ENCODE results near the gene FHIT.
"Not testable (repeated sequence)": the region's sequence is repeated elsewhere in the genome, so short reads cannot be mapped to it uniquely, and the experiment has no call there.

Gene FHIT

DNA sequence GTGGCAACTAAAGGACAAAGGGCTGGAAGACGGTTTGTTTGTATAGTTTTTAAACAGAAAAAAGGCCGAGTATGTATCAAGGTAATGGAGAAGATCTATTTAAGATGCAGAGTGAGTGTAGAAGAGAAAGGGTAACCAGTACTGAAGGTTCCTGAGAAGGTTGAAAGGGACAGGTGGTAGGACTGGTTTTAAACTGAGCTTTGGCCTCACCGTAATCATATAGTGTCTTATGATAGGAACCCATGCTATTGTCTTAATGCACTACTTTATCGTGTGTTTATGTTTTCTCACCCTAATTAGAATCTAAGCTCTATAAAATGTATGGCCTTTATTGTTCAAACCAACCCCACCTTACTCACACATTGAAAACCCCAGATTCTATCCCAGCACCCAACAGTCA, 32.7 kb downstream of the FHIT start:
- H3K4ac ChIP-seq (ENCODE audit: low read depth, low read length), result no peak overlapping the region
- no peak overlapping the region for H2AK5ac ChIP-seq (ENCODE audit: low read length)
- no peak overlapping the region for H3K23ac ChIP-seq (ENCODE audit: low read length)
- H4K8ac ChIP-seq (ENCODE audit: low read depth, low read length), result no peak overlapping the region
- DNase-seq, result no peak
- H3K56ac ChIP-seq (ENCODE audit: low read length), result no peak overlapping the region
- H4K5ac ChIP-seq (ENCODE audit: low read length), result no peak overlapping the region
- H3K79me2 ChIP-seq (ENCODE audit: control insufficient read depth, insufficient read depth, low read length), result no peaks in the 10 kb centered on the region
- no peak overlapping the region for H2BK5ac ChIP-seq (ENCODE audit: low read length)
- no peaks in the 10 kb centered on the region for H3K4me1 ChIP-seq (ENCODE audit: control insufficient read depth, low read depth, low read length)
- no peak overlapping the region for H3K4me3 ChIP-seq (ENCODE audit: low read length)
- no CpG with 5 or more reads among the region's 4 CpGs for WGBS (ENCODE audit: extremely low coverage, insufficient coverage, low lambda C conversion rate)
- no peak overlapping the region for H3K18ac ChIP-seq (ENCODE audit: low read length)
- no peaks in the 10 kb centered on the region for H3K79me1 ChIP-seq (ENCODE audit: low read length)
- no peak overlapping the region for H2BK15ac ChIP-seq (replicated peaks; ENCODE audit: low read depth)
- no peak overlapping the region for H3K9ac ChIP-seq (ENCODE audit: low read length)
- H2BK120ac ChIP-seq (ENCODE audit: low read depth, low read length), result no peak overlapping the region
- H3K4me2 ChIP-seq (ENCODE audit: low read length), result no peak overlapping the region
- no peak overlapping the region for H3K27ac ChIP-seq (ENCODE audit: low read depth, low read length)
- no peaks in the 10 kb centered on the region for H3K27me3 ChIP-seq (ENCODE audit: insufficient read depth, low read length, poor library complexity)
- no peaks in the 10 kb centered on the region for H3K36me3 ChIP-seq (ENCODE audit: control insufficient read depth, insufficient read depth, low read length)

DNA sequence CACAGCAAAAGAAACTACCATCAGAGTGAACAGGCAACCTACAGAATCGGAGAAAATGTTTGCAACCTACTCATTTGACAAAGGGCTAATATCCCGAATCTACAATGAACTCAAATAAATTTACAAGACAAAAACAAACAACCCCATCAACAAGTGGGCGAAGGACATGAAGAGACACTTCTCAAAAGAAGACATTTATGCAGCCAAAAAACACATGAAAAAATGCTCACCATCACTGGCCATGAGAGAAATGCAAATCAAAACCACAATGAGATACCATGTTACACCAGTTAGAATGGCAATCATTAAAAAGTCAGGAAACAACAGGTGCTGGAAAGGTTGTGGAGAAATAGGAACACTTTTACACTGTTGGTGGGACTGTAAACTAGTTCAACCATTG, 35.1 kb downstream of the FHIT start:
- not testable (repeated sequence) for H2BK15ac ChIP-seq (replicated peaks; ENCODE audit: low read depth); H3K4me3 ChIP-seq (ENCODE audit: low read length); H4K5ac ChIP-seq (ENCODE audit: low read length); H2AK5ac ChIP-seq (ENCODE audit: low read length); H2BK120ac ChIP-seq (ENCODE audit: low read depth, low read length); H3K27ac ChIP-seq (ENCODE audit: low read depth, low read length); H3K4me2 ChIP-seq (ENCODE audit: low read length); H3K27me3 ChIP-seq (ENCODE audit: insufficient read depth, low read length, poor library complexity); H3K9ac ChIP-seq (ENCODE audit: low read length); H3K36me3 ChIP-seq (ENCODE audit: control insufficient read depth, insufficient read depth, low read length); H3K4ac ChIP-seq (ENCODE audit: low read depth, low read length); H3K79me2 ChIP-seq (ENCODE audit: control insufficient read depth, insufficient read depth, low read length); H4K8ac ChIP-seq (ENCODE audit: low read depth, low read length); H2BK5ac ChIP-seq (ENCODE audit: low read length); H3K56ac ChIP-seq (ENCODE audit: low read length); DNase-seq; H3K18ac ChIP-seq (ENCODE audit: low read length); H3K4me1 ChIP-seq (ENCODE audit: control insufficient read depth, low read depth, low read length); H3K79me1 ChIP-seq (ENCODE audit: low read length); H3K23ac ChIP-seq (ENCODE audit: low read length)
- WGBS (ENCODE audit: extremely low coverage, insufficient coverage, low lambda C conversion rate), result no CpG with 5 or more reads among the region's 3 CpGs

- Histone ChIP-seq H3K4ac (ENCODE audit: low read depth, low read length) (no peak overlapping the region), H3K23ac (ENCODE audit: low read length) (no peak overlapping the region), H3K4me2 (ENCODE audit: low read length) (no peak overlapping the region), H3K36me3 (ENCODE audit: control insufficient read depth, insufficient read depth, low read length) (no peaks in the 10 kb centered on the region), H3K9ac (ENCODE audit: low read length) (no peak overlapping the region), H3K79me2 (ENCODE audit: control insufficient read depth, insufficient read depth, low read length) (no peaks in the 10 kb centered on the region), H2BK15ac (replicated peaks; ENCODE audit: low read depth) (no peak overlapping the region), H2BK120ac (ENCODE audit: low read depth, low read length) (no peak overlapping the region), H3K56ac (ENCODE audit: low read length) (no peak overlapping the region), H2AK5ac (ENCODE audit: low read length) (no peak overlapping the region), H3K27me3 (ENCODE audit: insufficient read depth, low read length, poor library complexity) (no peaks in the 10 kb centered on the region), H2BK5ac (ENCODE audit: low read length) (no peak overlapping the region), H3K27ac (ENCODE audit: low read depth, low read length) (no peak overlapping the region), H4K5ac (ENCODE audit: low read length) (no peak overlapping the region), H3K18ac (ENCODE audit: low read length) (no peak overlapping the region), H3K79me1 (ENCODE audit: low read length) (no peaks in the 10 kb centered on the region), H3K4me1 (ENCODE audit: control insufficient read depth, low read depth, low read length) (no peaks in the 10 kb centered on the region), H4K8ac (ENCODE audit: low read depth, low read length) (no peak overlapping the region), H3K4me3 (ENCODE audit: low read length) (no peak overlapping the region)
- WGBS (ENCODE audit: extremely low coverage, insufficient coverage, low lambda C conversion rate), result no CpG with 5 or more reads among the region's 17 CpGs
- no peak for DNase-seq
Observed at GRCh38 chr3:61202086-61202485, 49.2 kb downstream of the FHIT start.

DNA sequence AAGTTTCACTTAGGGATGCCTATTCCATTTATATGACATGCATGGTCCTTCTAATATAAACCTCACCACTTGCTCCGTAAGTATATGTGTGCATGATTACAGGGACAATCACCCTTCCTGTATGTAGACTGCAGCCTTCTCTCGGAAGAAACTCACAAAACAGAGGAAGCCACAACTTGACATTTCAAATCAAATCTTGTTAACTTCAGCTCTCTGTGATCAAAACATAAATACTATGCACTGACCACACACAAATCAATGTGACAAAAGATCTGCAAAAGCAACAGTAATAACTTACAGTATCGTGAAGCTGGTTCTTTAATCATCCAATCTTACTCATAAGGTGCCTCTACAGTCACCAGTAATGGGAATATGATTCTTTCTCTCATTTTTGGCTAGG, 50.2 kb downstream of the FHIT start:
- no peak overlapping the region for H3K18ac ChIP-seq (ENCODE audit: low read length)
- no peak overlapping the region for H3K4ac ChIP-seq (ENCODE audit: low read depth, low read length)
- H2BK5ac ChIP-seq (ENCODE audit: low read length), result no peak overlapping the region
- WGBS (ENCODE audit: extremely low coverage, insufficient coverage, low lambda C conversion rate), result no CpG with 5 or more reads among the region's 3 CpGs
- H4K8ac ChIP-seq (ENCODE audit: low read depth, low read length), result no peak overlapping the region
- H3K4me2 ChIP-seq (ENCODE audit: low read length), result no peak overlapping the region
- H4K5ac ChIP-seq (ENCODE audit: low read length), result no peak overlapping the region
- DNase-seq, result no peak
- no peaks in the 10 kb centered on the region for H3K79me1 ChIP-seq (ENCODE audit: low read length)
- H3K9ac ChIP-seq (ENCODE audit: low read length), result no peak overlapping the region
- no peak overlapping the region for H2AK5ac ChIP-seq (ENCODE audit: low read length)
- H3K56ac ChIP-seq (ENCODE audit: low read length), result no peak overlapping the region
- H2BK120ac ChIP-seq (ENCODE audit: low read depth, low read length), result no peak overlapping the region
- no peak overlapping the region for H3K27ac ChIP-seq (ENCODE audit: low read depth, low read length)
- no peaks in the 10 kb centered on the region for H3K79me2 ChIP-seq (ENCODE audit: control insufficient read depth, insufficient read depth, low read length)
- no peak overlapping the region for H3K4me3 ChIP-seq (ENCODE audit: low read length)
- H3K27me3 ChIP-seq (ENCODE audit: insufficient read depth, low read length, poor library complexity), result no peaks in the 10 kb centered on the region
- no peaks in the 10 kb centered on the region for H3K36me3 ChIP-seq (ENCODE audit: control insufficient read depth, insufficient read depth, low read length)
- no peaks in the 10 kb centered on the region for H3K4me1 ChIP-seq (ENCODE audit: control insufficient read depth, low read depth, low read length)
- no peak overlapping the region for H2BK15ac ChIP-seq (replicated peaks; ENCODE audit: low read depth)
- no peak overlapping the region for H3K23ac ChIP-seq (ENCODE audit: low read length)

DNA sequence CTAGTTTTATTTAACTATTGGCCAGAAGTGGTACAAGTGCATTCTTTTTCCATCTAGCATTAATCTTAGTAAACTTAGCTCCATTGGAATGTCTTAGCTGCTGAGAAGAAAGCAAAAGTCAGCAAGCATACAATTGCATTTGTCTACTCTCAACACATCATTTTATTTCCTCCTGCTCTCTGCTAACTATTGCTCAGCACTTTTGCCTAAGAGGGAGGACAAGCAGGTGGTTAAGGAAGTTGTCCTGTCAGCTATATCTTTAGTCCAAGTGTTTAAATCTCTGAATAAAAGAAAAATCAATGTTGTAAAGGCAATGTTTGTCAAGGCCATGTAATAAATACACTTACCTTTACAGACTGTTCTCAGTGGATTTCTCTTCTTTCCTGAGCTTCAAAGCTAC, 51.0 kb downstream of the FHIT start:
- no peaks in the 10 kb centered on the region for H3K36me3 ChIP-seq (ENCODE audit: control insufficient read depth, insufficient read depth, low read length)
- no peak overlapping the region for H3K4ac ChIP-seq (ENCODE audit: low read depth, low read length)
- no peak overlapping the region for H3K9ac ChIP-seq (ENCODE audit: low read length)
- no peak overlapping the region for H3K56ac ChIP-seq (ENCODE audit: low read length)
- no peak overlapping the region for H3K23ac ChIP-seq (ENCODE audit: low read length)
- no peak overlapping the region for H4K5ac ChIP-seq (ENCODE audit: low read length)
- H2AK5ac ChIP-seq (ENCODE audit: low read length), result no peak overlapping the region
- H3K79me2 ChIP-seq (ENCODE audit: control insufficient read depth, insufficient read depth, low read length), result no peaks in the 10 kb centered on the region
- H3K4me2 ChIP-seq (ENCODE audit: low read length), result no peak overlapping the region
- no peak overlapping the region for H3K27ac ChIP-seq (ENCODE audit: low read depth, low read length)
- no peak overlapping the region for H2BK5ac ChIP-seq (ENCODE audit: low read length)
- no peaks in the 10 kb centered on the region for H3K27me3 ChIP-seq (ENCODE audit: insufficient read depth, low read length, poor library complexity)
- no peaks in the 10 kb centered on the region for H3K4me1 ChIP-seq (ENCODE audit: control insufficient read depth, low read depth, low read length)
- no peak for DNase-seq
- no peak overlapping the region for H4K8ac ChIP-seq (ENCODE audit: low read depth, low read length)
- H3K4me3 ChIP-seq (ENCODE audit: low read length), result no peak overlapping the region
- no peak overlapping the region for H2BK15ac ChIP-seq (replicated peaks; ENCODE audit: low read depth)
- H2BK120ac ChIP-seq (ENCODE audit: low read depth, low read length), result no peak overlapping the region
- H3K18ac ChIP-seq (ENCODE audit: low read length), result no peak overlapping the region
- H3K79me1 ChIP-seq (ENCODE audit: low read length), result no peaks in the 10 kb centered on the region

- DNase-seq, result no peak
- H3K18ac ChIP-seq (ENCODE audit: low read length), result no peak overlapping the region
- H2AK5ac ChIP-seq (ENCODE audit: low read length), result no peak overlapping the region
- H3K4me1 ChIP-seq (ENCODE audit: control insufficient read depth, low read depth, low read length), result no peaks in the 10 kb centered on the region
- no peak overlapping the region for H4K5ac ChIP-seq (ENCODE audit: low read length)
- no peak overlapping the region for H2BK120ac ChIP-seq (ENCODE audit: low read depth, low read length)
- H3K4me2 ChIP-seq (ENCODE audit: low read length), result no peak overlapping the region
- no peak overlapping the region for H3K27ac ChIP-seq (ENCODE audit: low read depth, low read length)
- H3K27me3 ChIP-seq (ENCODE audit: insufficient read depth, low read length, poor library complexity), result no peaks in the 10 kb centered on the region
- no peak overlapping the region for H2BK5ac ChIP-seq (ENCODE audit: low read length)
- no peaks in the 10 kb centered on the region for H3K79me1 ChIP-seq (ENCODE audit: low read length)
- no peak overlapping the region for H3K56ac ChIP-seq (ENCODE audit: low read length)
- H3K23ac ChIP-seq (ENCODE audit: low read length), result no peak overlapping the region
- no peak overlapping the region for H2BK15ac ChIP-seq (replicated peaks; ENCODE audit: low read depth)
- no peaks in the 10 kb centered on the region for H3K79me2 ChIP-seq (ENCODE audit: control insufficient read depth, insufficient read depth, low read length)
- no peak overlapping the region for H4K8ac ChIP-seq (ENCODE audit: low read depth, low read length)
- no peak overlapping the region for H3K4me3 ChIP-seq (ENCODE audit: low read length)
- WGBS (ENCODE audit: extremely low coverage, insufficient coverage, low lambda C conversion rate), result no CpG with 5 or more reads among the region's 2 CpGs
- no peaks in the 10 kb centered on the region for H3K36me3 ChIP-seq (ENCODE audit: control insufficient read depth, insufficient read depth, low read length)
- H3K9ac ChIP-seq (ENCODE audit: low read length), result no peak overlapping the region
- no peak overlapping the region for H3K4ac ChIP-seq (ENCODE audit: low read depth, low read length)
Observed at GRCh38 chr3:61199843-61200242, 51.4 kb downstream of the FHIT start.
